ENCODE measurements around the gene DOCK4. TPM values are rescaled to one million over a fixed set of nuclear protein-coding genes. Genes with fewer than 3 reads are reported as not detected.

The DOCK4 gene
- total RNA-seq, 1 experiment from 2014 or later, result 4.9 TPM

DNA sequence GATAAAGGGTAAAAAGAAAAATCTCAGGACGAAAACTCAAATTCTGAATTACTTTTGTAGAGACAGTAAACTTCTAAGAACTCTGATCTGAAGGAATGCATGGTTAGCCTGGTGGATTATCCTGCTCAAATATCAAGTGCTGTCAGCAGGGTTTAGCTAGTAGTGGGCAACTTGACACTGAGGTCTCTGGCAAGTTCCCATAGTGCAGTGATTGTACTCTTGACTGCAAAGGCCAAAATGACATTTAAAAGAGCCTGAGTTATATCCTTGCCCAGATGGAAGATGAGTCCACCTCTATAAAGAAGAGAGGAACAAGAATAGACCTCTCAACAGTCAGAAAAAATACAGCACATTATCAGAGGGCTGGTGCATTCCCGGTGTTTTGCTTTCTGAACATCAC, 339.4 kb downstream of the DOCK4 start:
- TF ChIP-seq, protein P1, sequence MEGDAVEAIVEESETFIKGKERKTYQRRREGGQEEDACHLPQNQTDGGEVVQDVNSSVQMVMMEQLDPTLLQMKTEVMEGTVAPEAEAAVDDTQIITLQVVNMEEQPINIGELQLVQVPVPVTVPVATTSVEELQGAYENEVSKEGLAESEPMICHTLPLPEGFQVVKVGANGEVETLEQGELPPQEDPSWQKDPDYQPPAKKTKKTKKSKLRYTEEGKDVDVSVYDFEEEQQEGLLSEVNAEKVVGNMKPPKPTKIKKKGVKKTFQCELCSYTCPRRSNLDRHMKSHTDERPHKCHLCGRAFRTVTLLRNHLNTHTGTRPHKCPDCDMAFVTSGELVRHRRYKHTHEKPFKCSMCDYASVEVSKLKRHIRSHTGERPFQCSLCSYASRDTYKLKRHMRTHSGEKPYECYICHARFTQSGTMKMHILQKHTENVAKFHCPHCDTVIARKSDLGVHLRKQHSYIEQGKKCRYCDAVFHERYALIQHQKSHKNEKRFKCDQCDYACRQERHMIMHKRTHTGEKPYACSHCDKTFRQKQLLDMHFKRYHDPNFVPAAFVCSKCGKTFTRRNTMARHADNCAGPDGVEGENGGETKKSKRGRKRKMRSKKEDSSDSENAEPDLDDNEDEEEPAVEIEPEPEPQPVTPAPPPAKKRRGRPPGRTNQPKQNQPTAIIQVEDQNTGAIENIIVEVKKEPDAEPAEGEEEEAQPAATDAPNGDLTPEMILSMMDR (conservative IDR thresholded peaks at IDR 0.05), result no peak
- H3K4me2 ChIP-seq (ENCODE audit: insufficient read depth, insufficient read length, low read length), result no peak overlapping the region
- no peaks in the 10 kb centered on the region for H3K27me3 ChIP-seq (ENCODE audit: insufficient read depth, low read length)
- H3K27ac ChIP-seq (ENCODE audit: insufficient read length, low read depth, low read length), result no peak overlapping the region
- no peak overlapping the region for H3K18ac ChIP-seq (ENCODE audit: insufficient read length, low read depth, low read length)
- H2BK15ac ChIP-seq (ENCODE audit: low read depth, low read length), result no peak overlapping the region
- DNase-seq, result no peak
- no peak overlapping the region for H3K4ac ChIP-seq (ENCODE audit: low read depth, low read length)
- H2BK5ac ChIP-seq (ENCODE audit: insufficient read length, low read length), result no peak overlapping the region
- no peak overlapping the region for H4K91ac ChIP-seq (ENCODE audit: insufficient read length, low read depth, low read length)
- WGBS (ENCODE audit: extremely low coverage, insufficient read length, low lambda C conversion rate), result no CpG with 5 or more reads among the region's 2 CpGs
- peaks cover 0 to 9% (median 5%) of the 10 kb centered on the region in 3 experiments; a peak in 3 of 7 replicates for H3K36me3 Mint-ChIP-seq (ENCODE audit: insufficient read depth in 1 of 3, low read depth in 3 of 3)
- no peak overlapping the region for H3T11ph ChIP-seq (ENCODE audit: low read length)
- no peak overlapping the region for H2AFZ ChIP-seq (ENCODE audit: low read length)
- no peaks in the 10 kb centered on the region for H3K79me1 ChIP-seq (ENCODE audit: insufficient read depth, low read depth, low read length, poor library complexity, severe bottlenecking)
- no peaks in the 10 kb centered on the region for H3K27me3 Mint-ChIP-seq (ENCODE audit: low read depth)
- no peaks in the 10 kb centered on the region for H3K23me2 ChIP-seq (ENCODE audit: insufficient read length, low read depth, low read length, poor library complexity, severe bottlenecking)
- no peak overlapping the region for H2BK20ac ChIP-seq (ENCODE audit: low read depth, low read length, poor library complexity, severe bottlenecking)
- H3K23ac ChIP-seq (ENCODE audit: insufficient read length, low read depth, low read length), result no peak overlapping the region
- no peak overlapping the region for H2AK5ac ChIP-seq (ENCODE audit: insufficient read length, low read length)
- H3K56ac ChIP-seq (ENCODE audit: insufficient read length, low read depth, low read length), result no peak overlapping the region
- H3K9me3 ChIP-seq (ENCODE audit: control insufficient read depth, low read depth, low read length), result no peaks in the 10 kb centered on the region
- no peak overlapping the region for H3K4me3 Mint-ChIP-seq
- H4K5ac ChIP-seq (ENCODE audit: insufficient read length, low read depth, low read length), result no peak overlapping the region
- H4K20me1 ChIP-seq (ENCODE audit: control insufficient read depth, insufficient read depth, insufficient read length), result no peaks in the 10 kb centered on the region
- no peaks in the 10 kb centered on the region for H3K9me3 Mint-ChIP-seq
- H3K79me2 ChIP-seq (ENCODE audit: insufficient read depth, low read length), result no peaks in the 10 kb centered on the region
- H3K9ac ChIP-seq (ENCODE audit: extremely low read depth, insufficient read length, low read length), result no peak overlapping the region
- H3K14ac ChIP-seq (ENCODE audit: insufficient read depth, low read length), result no peak overlapping the region
- H3K27ac Mint-ChIP-seq, result no peak overlapping the region; a peak in 1 of 7 replicates
- H2BK120ac ChIP-seq (ENCODE audit: low read depth, low read length, poor library complexity, severe bottlenecking), result no peak overlapping the region
- peaks cover 4 to 6% of the 10 kb centered on the region in 2 experiments; a peak in 3 of 4 replicates for H3K4me1 Mint-ChIP-seq
- H3K4me1 ChIP-seq (ENCODE audit: insufficient read depth, low read length), result no peaks in the 10 kb centered on the region
- H4K8ac ChIP-seq (replicated peaks; ENCODE audit: insufficient read length, low read depth, low read length), result no peak overlapping the region
- H2BK12ac ChIP-seq (ENCODE audit: insufficient read length, low read depth, low read length), result no peak overlapping the region
